H9 (cell line): ENCODE measurements around the gene SDK1. TPM values are rescaled to one million over a fixed set of nuclear protein-coding genes. Genes with fewer than 3 reads are reported as not detected.

Experiments used
- DNase-seq: peaks from one replicate; pipeline ENCODE4 v3.0.0-alpha.2; 2017
- H2AFZ ChIP-seq: one replicate; pipeline ENCODE4 v1.6.1; 2013; ENCODE audit warnings: mild to moderate bottlenecking, low read length, control low read depth, moderate library complexity
- H2AK5ac ChIP-seq: 2 replicates; pipeline ENCODE4 v1.6.1; 2013; ENCODE audit warnings: low read length, control low read depth, mixed read lengths; ENCODE audit not compliant: insufficient read length
- H2BK120ac ChIP-seq: one replicate; pipeline ENCODE4 v1.6.1; 2013; ENCODE audit warnings: low read depth, mild to moderate bottlenecking, low read length, control low read depth, inconsistent platforms; ENCODE audit not compliant: poor library complexity, severe bottlenecking
- H2BK12ac ChIP-seq: 2 replicates; pipeline ENCODE4 v1.6.1; 2013; ENCODE audit warnings: low read length, control low read depth, mixed read lengths, low read depth; ENCODE audit not compliant: insufficient read length
- H2BK15ac ChIP-seq: 2 replicates; pipeline ENCODE4 v1.6.1; 2013; ENCODE audit warnings: low read depth, low read length, control low read depth
- H2BK20ac ChIP-seq: one replicate; pipeline ENCODE4 v1.6.1; 2013; ENCODE audit warnings: low read depth, mild to moderate bottlenecking, low read length, control low read depth, inconsistent platforms; ENCODE audit not compliant: poor library complexity, severe bottlenecking
- H2BK5ac ChIP-seq: 2 replicates; pipeline ENCODE4 v1.6.1; 2013; ENCODE audit warnings: low read length, control low read depth, mixed read lengths; ENCODE audit not compliant: insufficient read length
- H3K14ac ChIP-seq: 2 replicates; pipeline ENCODE4 v1.6.1; 2013; ENCODE audit warnings: low read length, control low read depth; ENCODE audit not compliant: insufficient read depth
- H3K18ac ChIP-seq: 2 replicates; pipeline ENCODE4 v1.6.1; 2013; ENCODE audit warnings: low read depth, mild to moderate bottlenecking, mixed read lengths, low read length, control low read depth; ENCODE audit not compliant: insufficient read length
- H3K23ac ChIP-seq: 2 replicates; pipeline ENCODE4 v1.6.1; 2013; ENCODE audit warnings: low read length, control low read depth, mixed read lengths, low read depth; ENCODE audit not compliant: insufficient read length
- H3K23me2 ChIP-seq: 2 replicates; pipeline ENCODE4 v1.6.1; 2013; ENCODE audit warnings: low read depth, mild to moderate bottlenecking, mixed read lengths, low read length, control low read depth; ENCODE audit not compliant: insufficient read length, poor library complexity, severe bottlenecking
- H3K27ac ChIP-seq: 2 replicates; pipeline ENCODE4 v1.5.1; 2013; ENCODE audit warnings: low read length, control low read depth, mixed read lengths, low read depth; ENCODE audit not compliant: insufficient read length
- H3K27me3 ChIP-seq: 2 replicates; pipeline ENCODE4 v1.6.1; 2013; ENCODE audit warnings: low read length, control low read depth, inconsistent platforms; ENCODE audit not compliant: insufficient read depth
- H3K4ac ChIP-seq: 2 replicates; pipeline ENCODE4 v1.6.1; 2013; ENCODE audit warnings: low read depth, mild to moderate bottlenecking, control low read depth, inconsistent platforms, low read length, moderate library complexity
- H3K4me1 ChIP-seq: 2 replicates; pipeline ENCODE4 v1.6.1; 2013; ENCODE audit warnings: low read length, control low read depth, inconsistent platforms; ENCODE audit not compliant: insufficient read depth
- H3K4me2 ChIP-seq: 2 replicates; pipeline ENCODE4 v1.6.1; 2013; ENCODE audit warnings: low read length, control low read depth, mixed read lengths; ENCODE audit not compliant: insufficient read length, insufficient read depth
- H3K56ac ChIP-seq: 2 replicates; pipeline ENCODE4 v1.6.1; 2013; ENCODE audit warnings: low read depth, mild to moderate bottlenecking, mixed read lengths, low read length, control low read depth; ENCODE audit not compliant: insufficient read length
- H3K79me1 ChIP-seq: 2 replicates; pipeline ENCODE4 v1.6.1; 2013; ENCODE audit warnings: low read depth, mild to moderate bottlenecking, moderate library complexity, low read length, control low read depth, inconsistent platforms; ENCODE audit not compliant: insufficient read depth, poor library complexity, severe bottlenecking
- H3K79me2 ChIP-seq: 2 replicates; pipeline ENCODE4 v1.6.1; 2013; ENCODE audit warnings: low read length, control low read depth, inconsistent platforms; ENCODE audit not compliant: insufficient read depth
- H3K9ac ChIP-seq: 2 replicates; pipeline ENCODE4 v1.6.1; 2013; ENCODE audit warnings: low read length, control low read depth, mixed read lengths; ENCODE audit not compliant: insufficient read length; ENCODE audit errors: extremely low read depth
- H3K9me3 ChIP-seq: one replicate; pipeline ENCODE4 v1.6.1; 2013; ENCODE audit warnings: low read depth, low read length, inconsistent platforms; ENCODE audit not compliant: control insufficient read depth
- H3T11ph ChIP-seq: one replicate; pipeline ENCODE4 v1.6.1; 2013; ENCODE audit warnings: mild to moderate bottlenecking, low read length, control low read depth, inconsistent platforms
- H4K20me1 ChIP-seq: one replicate; pipeline ENCODE4 v1.6.1; 2013; ENCODE audit not compliant: control insufficient read depth, insufficient read length, insufficient read depth
- H4K5ac ChIP-seq: 2 replicates; pipeline ENCODE4 v1.6.1; 2013; ENCODE audit warnings: low read depth, mild to moderate bottlenecking, mixed read lengths, low read length, control low read depth; ENCODE audit not compliant: insufficient read length
- H4K8ac ChIP-seq: replicated peaks from 2 replicates; pipeline ENCODE4 v1.6.1; 2013; ENCODE audit warnings: low read length, control low read depth, mixed read lengths, low read depth; ENCODE audit not compliant: insufficient read length
- H4K91ac ChIP-seq: 2 replicates; pipeline ENCODE4 v1.6.1; 2013; ENCODE audit warnings: low read depth, mild to moderate bottlenecking, moderate library complexity, mixed read lengths, low read length, control low read depth; ENCODE audit not compliant: insufficient read length
- H3K27ac Mint-ChIP-seq, 3 experiments: 2 replicates in 2 of 3; 3 replicates in 1 of 3; pipeline ENCODE4 v1.8.0; 2020 to 2021; ENCODE audit warnings: mixed read lengths in 3 of 3, mild to moderate bottlenecking in 1 of 3, moderate library complexity in 1 of 3
- H3K27me3 Mint-ChIP-seq: 2 replicates; pipeline ENCODE4 v1.8.0; 2021; ENCODE audit warnings: low read depth, mild to moderate bottlenecking, moderate library complexity, mixed read lengths
- H3K36me3 Mint-ChIP-seq, 3 experiments: 2 replicates in 2 of 3; 3 replicates in 1 of 3; pipeline ENCODE4 v1.8.0; 2020 to 2021; ENCODE audit warnings: low read depth in 3 of 3, mixed read lengths in 3 of 3; ENCODE audit not compliant: insufficient read depth in 1 of 3
- H3K4me1 Mint-ChIP-seq, 2 experiments: 2 replicates each; pipeline ENCODE4 v1.8.0; 2020; ENCODE audit warnings: mixed read lengths in 2 of 2
- H3K4me3 Mint-ChIP-seq, 2 experiments: 2 replicates in 1 of 2; 3 replicates in 1 of 2; pipeline ENCODE4 v1.8.0; 2020 to 2021; ENCODE audit warnings: mild to moderate bottlenecking in 2 of 2, mixed read lengths in 2 of 2, moderate library complexity in 1 of 2
- H3K9me3 Mint-ChIP-seq, 2 experiments: 2 replicates in 1 of 2; 3 replicates in 1 of 2; pipeline ENCODE4 v1.8.0; 2020; ENCODE audit warnings: mild to moderate bottlenecking in 2 of 2, mixed read lengths in 2 of 2, moderate library complexity in 1 of 2
- WGBS: extraction: QIAGEN DNeasy Blood & Tissue Kit; methylation state at CpG from one replicate; pipeline ENCODE4 v1.1.7; 2013; ENCODE audit warnings: missing lambda C conversion rate, low lambda C conversion rate, mixed read lengths; ENCODE audit not compliant: insufficient read length; ENCODE audit errors: extremely low coverage; 5-methylcytosine and 5-hydroxymethylcytosine counted together
- total RNA-seq: library from RNA; stranded (reverse); gene quantifications from 2 replicates; pipeline ENCODE4 v1.2.1, GENCODE V29; 2021
- TF ChIP-seq, protein P1 (sequence below): fragments of 200-600 bp; sonication (generic); conservative IDR thresholded peaks from 3 replicates; pipeline ENCODE4 v1.8.0; 2021; ENCODE audit warnings: antibody characterized with exemption, mild to moderate bottlenecking

SDK1 gene
- total RNA-seq, 1 experiment from 2014 or later: 8.7 TPM

DNA sequence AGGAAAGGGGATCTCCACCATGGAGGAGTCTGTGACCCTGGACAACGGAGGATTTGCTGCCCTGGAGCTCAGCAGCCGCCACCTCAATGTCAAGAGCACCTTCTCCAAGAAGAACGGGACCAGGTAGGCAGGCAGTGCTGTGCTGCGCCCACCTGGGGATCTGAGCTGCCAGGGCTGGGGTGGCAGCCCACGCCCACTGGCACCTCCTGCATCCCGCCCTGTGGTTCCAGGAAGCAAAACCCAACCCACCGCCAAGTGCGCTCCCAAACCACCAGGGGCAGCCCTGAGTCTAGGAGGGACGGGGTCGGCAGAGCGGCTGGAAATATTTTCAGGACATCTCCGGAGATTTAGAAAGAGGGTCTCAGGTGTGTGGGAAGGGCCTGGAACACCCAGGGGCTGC, 940.7 kb downstream of the SDK1 start:
- no peak overlapping the region for H3K14ac ChIP-seq
- no peak overlapping the region for H4K91ac ChIP-seq
- no peaks in the 10 kb centered on the region for H3K27me3 Mint-ChIP-seq
- H3T11ph ChIP-seq: no peak overlapping the region
- WGBS: no CpG with 5 or more reads among the region's 12 CpGs
- H3K18ac ChIP-seq: no peak overlapping the region
- no peaks in the 10 kb centered on the region for H3K79me1 ChIP-seq
- no peak overlapping the region for H3K23ac ChIP-seq
- no peak overlapping the region for H2BK20ac ChIP-seq
- no peak overlapping the region for H3K56ac ChIP-seq
- H3K79me2 ChIP-seq: no peaks in the 10 kb centered on the region
- no peak overlapping the region for H2BK12ac ChIP-seq
- no peak overlapping the region for H2AFZ ChIP-seq
- H2BK120ac ChIP-seq: no peak overlapping the region
- no peak overlapping the region for H3K4me2 ChIP-seq
- no peak overlapping the region for H4K5ac ChIP-seq
- H2AK5ac ChIP-seq: no peak overlapping the region
- no peaks in the 10 kb centered on the region for H3K27me3 ChIP-seq
- peak; percentile 72 for DNase-seq
- no peak overlapping the region for H2BK5ac ChIP-seq
- peaks cover 0 to 3% of the 10 kb centered on the region in 2 experiments; a peak in 2 of 5 replicates for H3K9me3 Mint-ChIP-seq
- H3K9ac ChIP-seq: no peak overlapping the region
- TF ChIP-seq, protein P1, sequence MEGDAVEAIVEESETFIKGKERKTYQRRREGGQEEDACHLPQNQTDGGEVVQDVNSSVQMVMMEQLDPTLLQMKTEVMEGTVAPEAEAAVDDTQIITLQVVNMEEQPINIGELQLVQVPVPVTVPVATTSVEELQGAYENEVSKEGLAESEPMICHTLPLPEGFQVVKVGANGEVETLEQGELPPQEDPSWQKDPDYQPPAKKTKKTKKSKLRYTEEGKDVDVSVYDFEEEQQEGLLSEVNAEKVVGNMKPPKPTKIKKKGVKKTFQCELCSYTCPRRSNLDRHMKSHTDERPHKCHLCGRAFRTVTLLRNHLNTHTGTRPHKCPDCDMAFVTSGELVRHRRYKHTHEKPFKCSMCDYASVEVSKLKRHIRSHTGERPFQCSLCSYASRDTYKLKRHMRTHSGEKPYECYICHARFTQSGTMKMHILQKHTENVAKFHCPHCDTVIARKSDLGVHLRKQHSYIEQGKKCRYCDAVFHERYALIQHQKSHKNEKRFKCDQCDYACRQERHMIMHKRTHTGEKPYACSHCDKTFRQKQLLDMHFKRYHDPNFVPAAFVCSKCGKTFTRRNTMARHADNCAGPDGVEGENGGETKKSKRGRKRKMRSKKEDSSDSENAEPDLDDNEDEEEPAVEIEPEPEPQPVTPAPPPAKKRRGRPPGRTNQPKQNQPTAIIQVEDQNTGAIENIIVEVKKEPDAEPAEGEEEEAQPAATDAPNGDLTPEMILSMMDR: peak; percentile 71
- no peaks in the 10 kb centered on the region for H4K20me1 ChIP-seq
- no peak overlapping the region for H3K27ac Mint-ChIP-seq
- H3K4me3 Mint-ChIP-seq: no peak overlapping the region
- no peak overlapping the region for H3K4ac ChIP-seq
- peaks cover 5% of the 10 kb centered on the region; the same call in 1 of the 2 replicates for H3K4me1 ChIP-seq
- peaks cover 26 to 38% of the 10 kb centered on the region in 2 experiments for H3K4me1 Mint-ChIP-seq
- H3K9me3 ChIP-seq: no peaks in the 10 kb centered on the region
- no peak overlapping the region for H4K8ac ChIP-seq
- H3K23me2 ChIP-seq: no peaks in the 10 kb centered on the region
- H3K36me3 Mint-ChIP-seq: peaks cover 7 to 14% (median 9%) of the 10 kb centered on the region in 3 experiments; a peak in 4 of 7 replicates
- no peak overlapping the region for H2BK15ac ChIP-seq
- H3K27ac ChIP-seq: no peak overlapping the region
